ENCODE measurements around the gene P2RY4.
"Not testable (repeated sequence)": the region's sequence is repeated elsewhere in the genome, so short reads cannot be mapped to it uniquely, and the experiment has no call there.

Gene P2RY4

GRCh38 chrX:70243601-70244000 is 16.4 kb downstream of the P2RY4 start:
- DNase-seq (ENCODE audit: low read depth, low spot score): not testable (repeated sequence)

- DNase-seq (ENCODE audit: low read depth, low spot score): no peak
These were observed 18.5 kb downstream of the P2RY4 start for GRCh38 chrX:70241501-70241900.

- no peak for DNase-seq (ENCODE audit: low read depth, low spot score)
These were observed 19.3 kb downstream of the P2RY4 start for GRCh38 chrX:70240751-70241150.

- no peak for DNase-seq (ENCODE audit: low read depth, low spot score)
These were observed 25.6 kb downstream of the P2RY4 start, which contains the start of gene AWAT1 for GRCh38 chrX:70234355-70234754. TSS of gene AWAT1 (plus strand) at chrX:70234655. CDS start at chrX:70234696, 41 bp downstream.

- DNase-seq (ENCODE audit: low read depth, low spot score): no peak
These were observed 28.3 kb downstream of the P2RY4 start for GRCh38 chrX:70231666-70232065.

- DNase-seq (ENCODE audit: low read depth, low spot score): no peak
These were observed 33.3 kb downstream of the P2RY4 start for GRCh38 chrX:70226687-70227086.

- no peak for DNase-seq (ENCODE audit: low read depth, low spot score)
These were observed 34.0 kb downstream of the P2RY4 start for GRCh38 chrX:70226048-70226447.

- DNase-seq (ENCODE audit: low read depth, low spot score): no peak
These were observed 39.9 kb downstream of the P2RY4 start for GRCh38 chrX:70219938-70220764.

- not testable (repeated sequence) for DNase-seq (ENCODE audit: low read depth, low spot score)
These were observed 50.4 kb downstream of the P2RY4 start for GRCh38 chrX:70209570-70209969.

GRCh38 chrX:70208479-70208878 is 51.5 kb downstream of the P2RY4 start:
- no peak for DNase-seq (ENCODE audit: low read depth, low spot score)

Measured in smooth muscle cell of the brain vasculature (primary cell).